GM12891 (cell line): ENCODE results near the gene IER3.
"Not testable (repeated sequence)": the region's sequence is repeated elsewhere in the genome, so short reads cannot be mapped to it uniquely, and the experiment has no call there.

Experiments
- POLR2A ChIP-seq: IDR thresholded peaks from 2 replicates; pipeline ENCODE4 v1.6.1; 2011; ENCODE audit warnings: low read depth, low read length, control low read depth
- TAF1 ChIP-seq: IDR thresholded peaks from 2 replicates; pipeline ENCODE4 v1.6.1; 2011; ENCODE audit warnings: low read depth, low read length, control low read depth

GRCh38 chr6:30764490-30765043, 20.2 kb upstream of the IER3 start:
- not testable (repeated sequence) for TF ChIP-seq TAF1, POLR2A
